HAP-1 (cell line): Measurements from ENCODE around the gene EHBP1L1.
"Not testable (repeated sequence)": the region's sequence is repeated elsewhere in the genome, so short reads cannot be mapped to it uniquely, and the experiment has no call there.

Experiments used
- DNase-seq, 2 experiments: peaks; one replicate each; pipeline ENCODE4 v3.0.0-alpha.2; 2016 to 2020; ENCODE audit warnings: low spot score in 2 of 2
- H3K27me3 ChIP-seq: fragments of 250-450 bp; sonication (Bioruptor Pico); 2 replicates; pipeline ENCODE4 v1.5.1; 2020; ENCODE audit warnings: low read depth, mild to moderate bottlenecking, moderate library complexity
- H3K36me3 ChIP-seq: fragments of 250-450 bp; sonication (Bioruptor Pico); replicated peaks from 2 replicates; pipeline ENCODE4 v1.5.1; 2020; ENCODE audit warnings: mild to moderate bottlenecking
- H3K4me1 ChIP-seq: fragments of 250-450 bp; sonication (Bioruptor Pico); 2 replicates; pipeline ENCODE4 v1.5.1; 2020; ENCODE audit warnings: mild to moderate bottlenecking
- H3K4me3 ChIP-seq: fragments of 250-450 bp; sonication (Bioruptor Pico); 2 replicates; pipeline ENCODE4 v1.5.1; 2020; ENCODE audit warnings: mild to moderate bottlenecking, moderate library complexity
- H3K9me3 ChIP-seq: fragments of 250-450 bp; sonication (Bioruptor Pico); 2 replicates; pipeline ENCODE4 v1.5.1; 2020; ENCODE audit warnings: mild to moderate bottlenecking, moderate library complexity
- in situ Hi-C: fragments of 300-500 bp; cut with MboI; formaldehyde crosslinking; loops from 3 replicates; pipeline ENCODE4 v1.14.3; 2020; ENCODE audit warnings: low sequenced_read_pairs, inconsistent platforms, mixed read lengths

Gene EHBP1L1

GRCh38 chr11:65562020-65562419 lies 13.8 kb upstream of the EHBP1L1 start:
- peaks cover 12% of the 10 kb centered on the region for H3K4me1 ChIP-seq
- no peaks in the 10 kb centered on the region for H3K36me3 ChIP-seq
- H3K4me3 ChIP-seq, result no peak overlapping the region
- no peak for DNase-seq
- no peaks in the 10 kb centered on the region for H3K27me3 ChIP-seq
- in situ Hi-C loops, result no loop called here
- no peaks in the 10 kb centered on the region for H3K9me3 ChIP-seq

- Histone ChIP-seq H3K4me3 (no peak overlapping the region), H3K4me1 (peaks cover 8% of the 10 kb centered on the region), H3K36me3 (no peaks in the 10 kb centered on the region), H3K27me3 (no peaks in the 10 kb centered on the region), H3K9me3 (no peaks in the 10 kb centered on the region)
- DNase-seq, result no peak
- in situ Hi-C loops, result no loop called here
Observed at GRCh38 chr11:65562788-65563187, 13.1 kb upstream of the EHBP1L1 start.

- DNase-seq, result no peak
- in situ Hi-C loops, result no loop called here
- Histone ChIP-seq H3K4me3 (no peak overlapping the region), H3K4me1 (peaks cover 6% of the 10 kb centered on the region), H3K36me3 (0 out of 2 replicates have a peak, but pooled peaks cover 3% of the 10 kb centered on the region), H3K9me3 (no peaks in the 10 kb centered on the region), H3K27me3 (no peaks in the 10 kb centered on the region)
Observed at GRCh38 chr11:65563601-65564000, 12.3 kb upstream of the EHBP1L1 start.

- H3K9me3 ChIP-seq, in situ Hi-C loops, DNase-seq, H3K27me3 ChIP-seq, H3K4me1 ChIP-seq, H3K36me3 ChIP-seq, H3K4me3 ChIP-seq: not testable (repeated sequence)
Observed at GRCh38 chr11:65564879-65565559, 10.8 kb upstream of the EHBP1L1 start.

GRCh38 chr11:65565624-65566453 lies 10.0 kb upstream of the EHBP1L1 start:
- DNase-seq, result no peak
- in situ Hi-C loops, result no loop called here
- H3K36me3 ChIP-seq, result 0 out of 2 replicates have a peak, but pooled peaks cover 5% of the 10 kb centered on the region
- no peak overlapping the region for H3K4me3 ChIP-seq
- H3K9me3 ChIP-seq, result no peaks in the 10 kb centered on the region
- H3K4me1 ChIP-seq, result peaks cover 2% of the 10 kb centered on the region; the same call in 1 of the 2 replicates
- H3K27me3 ChIP-seq, result no peaks in the 10 kb centered on the region

- Histone ChIP-seq H3K4me1 (peaks cover 27% of the 10 kb centered on the region), H3K4me3 (peak overlapping the region; percentile 98)
- no peak for DNase-seq
Observed at GRCh38 chr11:65569164-65569972, 6.5 kb upstream of the EHBP1L1 start.

GRCh38 chr11:65569973-65570918 lies 5.6 kb upstream of the EHBP1L1 start, which contains the start of gene ZNRD2:
ZNRD2 (plus strand) TSS chr11:65570477; CDS start chr11:65570492, 15 bp downstream.
- Histone ChIP-seq H3K4me1 (peaks cover 27% of the 10 kb centered on the region), H3K27me3 (no peaks in the 10 kb centered on the region), H3K4me3 (peak within 1 kb of the TSS; percentile 98), H3K36me3 (peaks cover 12% of the 10 kb centered on the region), H3K9me3 (no peaks in the 10 kb centered on the region)
- in situ Hi-C loops, result no loop called here
- DNase-seq, result peak; percentile 97 to 100

More at GRCh38 chr11:65569164-65569972, 6.5 kb upstream of the EHBP1L1 start:
- no peaks in the 10 kb centered on the region for H3K9me3 ChIP-seq
- peaks cover 12% of the 10 kb centered on the region for H3K36me3 ChIP-seq
- H3K27me3 ChIP-seq, result no peaks in the 10 kb centered on the region
- in situ Hi-C loops, result no loop called here

GRCh38 chr11:65571420-65571819 lies 4.4 kb upstream of the EHBP1L1 start:
- H3K4me3 ChIP-seq, result peak overlapping the region; percentile 98
- no peak for DNase-seq
- in situ Hi-C loops, result no loop called here
- no peaks in the 10 kb centered on the region for H3K27me3 ChIP-seq
- peaks cover 12% of the 10 kb centered on the region for H3K36me3 ChIP-seq
- H3K4me1 ChIP-seq, result peaks cover 27% of the 10 kb centered on the region
- H3K9me3 ChIP-seq, result no peaks in the 10 kb centered on the region

GRCh38 chr11:65571940-65572339 lies 3.9 kb upstream of the EHBP1L1 start:
- Histone ChIP-seq H3K9me3 (no peaks in the 10 kb centered on the region), H3K4me1 (peaks cover 27% of the 10 kb centered on the region), H3K36me3 (peaks cover 12% of the 10 kb centered on the region), H3K4me3 (peak overlapping the region; percentile 98), H3K27me3 (no peaks in the 10 kb centered on the region)
- in situ Hi-C loops, result no loop called here
- peak; percentile 32 to 54 for DNase-seq

- Histone ChIP-seq H3K36me3 (peaks cover 12% of the 10 kb centered on the region), H3K4me1 (peaks cover 27% of the 10 kb centered on the region), H3K4me3 (peak within 1 kb of the TSS; percentile 98), H3K9me3 (no peaks in the 10 kb centered on the region), H3K27me3 (no peaks in the 10 kb centered on the region)
- in situ Hi-C loops, result no loop called here
- peak; percentile 74 to 96 for DNase-seq
Observed at GRCh38 chr11:65572356-65573051, 3.3 kb upstream of the EHBP1L1 start, which contains the start of gene FAM89B. FAM89B (plus strand) TSS chr11:65572538; CDS start chr11:65572670, 132 bp downstream.

- Histone ChIP-seq H3K36me3 (peaks cover 9% of the 10 kb centered on the region), H3K4me1 (peaks cover 27% of the 10 kb centered on the region), H3K9me3 (no peaks in the 10 kb centered on the region), H3K27me3 (no peaks in the 10 kb centered on the region), H3K4me3 (peak overlapping the region; percentile 98)
- DNase-seq, result no peak
- in situ Hi-C loops, result no loop called here
Observed at GRCh38 chr11:65573391-65574079, 2.3 kb upstream of the EHBP1L1 start.
